Measurements from ENCODE around the gene IL3RA.
"Not testable (repeated sequence)": the region's sequence is repeated elsewhere in the genome, so short reads cannot be mapped to it uniquely, and the experiment has no call there.

GRCh38 chrX:1426321-1426720 is 89.7 kb downstream of the IL3RA start:
- TF ChIP-seq EZH2 (IDR thresholded peaks at IDR 0.05; ENCODE audit: low read depth, unreplicated experiment); JUNB (IDR thresholded peaks at IDR 0.05; ENCODE audit: unreplicated experiment); EZH2phosphoT487 (IDR thresholded peaks at IDR 0.05; ENCODE audit: unreplicated experiment); CREB1 (CRISPR knock-in tag; IDR thresholded peaks at IDR 0.05; ENCODE audit: low read depth); STAT1 (IDR thresholded peaks at IDR 0.05; ENCODE audit: unreplicated experiment); ZNF331 (CRISPR knock-in tag; IDR thresholded peaks at IDR 0.05; ENCODE audit: low read depth); POLR2AphosphoS5 (IDR thresholded peaks at IDR 0.05; ENCODE audit: low read depth); ZNF462 (CRISPR knock-in tag; IDR thresholded peaks at IDR 0.05); ZNF114 (CRISPR knock-in tag; IDR thresholded peaks at IDR 0.05); NANOG (IDR thresholded peaks at IDR 0.05; ENCODE audit: borderline replicate concordance): not testable (repeated sequence)
- TF ChIP-seq, protein P1, sequence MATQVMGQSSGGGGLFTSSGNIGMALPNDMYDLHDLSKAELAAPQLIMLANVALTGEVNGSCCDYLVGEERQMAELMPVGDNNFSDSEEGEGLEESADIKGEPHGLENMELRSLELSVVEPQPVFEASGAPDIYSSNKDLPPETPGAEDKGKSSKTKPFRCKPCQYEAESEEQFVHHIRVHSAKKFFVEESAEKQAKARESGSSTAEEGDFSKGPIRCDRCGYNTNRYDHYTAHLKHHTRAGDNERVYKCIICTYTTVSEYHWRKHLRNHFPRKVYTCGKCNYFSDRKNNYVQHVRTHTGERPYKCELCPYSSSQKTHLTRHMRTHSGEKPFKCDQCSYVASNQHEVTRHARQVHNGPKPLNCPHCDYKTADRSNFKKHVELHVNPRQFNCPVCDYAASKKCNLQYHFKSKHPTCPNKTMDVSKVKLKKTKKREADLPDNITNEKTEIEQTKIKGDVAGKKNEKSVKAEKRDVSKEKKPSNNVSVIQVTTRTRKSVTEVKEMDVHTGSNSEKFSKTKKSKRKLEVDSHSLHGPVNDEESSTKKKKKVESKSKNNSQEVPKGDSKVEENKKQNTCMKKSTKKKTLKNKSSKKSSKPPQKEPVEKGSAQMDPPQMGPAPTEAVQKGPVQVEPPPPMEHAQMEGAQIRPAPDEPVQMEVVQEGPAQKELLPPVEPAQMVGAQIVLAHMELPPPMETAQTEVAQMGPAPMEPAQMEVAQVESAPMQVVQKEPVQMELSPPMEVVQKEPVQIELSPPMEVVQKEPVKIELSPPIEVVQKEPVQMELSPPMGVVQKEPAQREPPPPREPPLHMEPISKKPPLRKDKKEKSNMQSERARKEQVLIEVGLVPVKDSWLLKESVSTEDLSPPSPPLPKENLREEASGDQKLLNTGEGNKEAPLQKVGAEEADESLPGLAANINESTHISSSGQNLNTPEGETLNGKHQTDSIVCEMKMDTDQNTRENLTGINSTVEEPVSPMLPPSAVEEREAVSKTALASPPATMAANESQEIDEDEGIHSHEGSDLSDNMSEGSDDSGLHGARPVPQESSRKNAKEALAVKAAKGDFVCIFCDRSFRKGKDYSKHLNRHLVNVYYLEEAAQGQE (IDR thresholded peaks at IDR 0.05; ENCODE audit: unreplicated experiment), result not testable (repeated sequence)
- TF ChIP-seq, protein P2, sequence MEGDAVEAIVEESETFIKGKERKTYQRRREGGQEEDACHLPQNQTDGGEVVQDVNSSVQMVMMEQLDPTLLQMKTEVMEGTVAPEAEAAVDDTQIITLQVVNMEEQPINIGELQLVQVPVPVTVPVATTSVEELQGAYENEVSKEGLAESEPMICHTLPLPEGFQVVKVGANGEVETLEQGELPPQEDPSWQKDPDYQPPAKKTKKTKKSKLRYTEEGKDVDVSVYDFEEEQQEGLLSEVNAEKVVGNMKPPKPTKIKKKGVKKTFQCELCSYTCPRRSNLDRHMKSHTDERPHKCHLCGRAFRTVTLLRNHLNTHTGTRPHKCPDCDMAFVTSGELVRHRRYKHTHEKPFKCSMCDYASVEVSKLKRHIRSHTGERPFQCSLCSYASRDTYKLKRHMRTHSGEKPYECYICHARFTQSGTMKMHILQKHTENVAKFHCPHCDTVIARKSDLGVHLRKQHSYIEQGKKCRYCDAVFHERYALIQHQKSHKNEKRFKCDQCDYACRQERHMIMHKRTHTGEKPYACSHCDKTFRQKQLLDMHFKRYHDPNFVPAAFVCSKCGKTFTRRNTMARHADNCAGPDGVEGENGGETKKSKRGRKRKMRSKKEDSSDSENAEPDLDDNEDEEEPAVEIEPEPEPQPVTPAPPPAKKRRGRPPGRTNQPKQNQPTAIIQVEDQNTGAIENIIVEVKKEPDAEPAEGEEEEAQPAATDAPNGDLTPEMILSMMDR (conservative IDR thresholded peaks at IDR 0.05; ENCODE audit: low read depth in 2 of 2), result not testable (repeated sequence)
- TF ChIP-seq, protein P3, sequence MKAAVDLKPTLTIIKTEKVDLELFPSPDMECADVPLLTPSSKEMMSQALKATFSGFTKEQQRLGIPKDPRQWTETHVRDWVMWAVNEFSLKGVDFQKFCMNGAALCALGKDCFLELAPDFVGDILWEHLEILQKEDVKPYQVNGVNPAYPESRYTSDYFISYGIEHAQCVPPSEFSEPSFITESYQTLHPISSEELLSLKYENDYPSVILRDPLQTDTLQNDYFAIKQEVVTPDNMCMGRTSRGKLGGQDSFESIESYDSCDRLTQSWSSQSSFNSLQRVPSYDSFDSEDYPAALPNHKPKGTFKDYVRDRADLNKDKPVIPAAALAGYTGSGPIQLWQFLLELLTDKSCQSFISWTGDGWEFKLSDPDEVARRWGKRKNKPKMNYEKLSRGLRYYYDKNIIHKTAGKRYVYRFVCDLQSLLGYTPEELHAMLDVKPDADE (IDR thresholded peaks at IDR 0.05), result not testable (repeated sequence)
